CD14-positive monocyte (primary cell): ENCODE data around the gene CUX1. TPM values are rescaled to one million over a fixed set of nuclear protein-coding genes. Genes with fewer than 3 reads are reported as not detected.

Source experiments
- DNase-seq, 3 donors: peaks; one replicate each; pipeline ENCODE4 v3.0.0-alpha.2; 2011 to 2022
- H2AFZ ChIP-seq: 2 replicates; pipeline ENCODE4 v1.6.0; 2012; ENCODE audit warnings: mild to moderate bottlenecking, low read depth, low read length, inconsistent platforms; ENCODE audit not compliant: insufficient read depth, poor library complexity, severe bottlenecking
- H3K27ac ChIP-seq, 2 donors: 1 replicate in 1 of 2; 2 replicates in 1 of 2; pipeline ENCODE4 v1.5.1; 2012 to 2013; ENCODE audit warnings: low read length in 2 of 2, control low read depth in 1 of 2, inconsistent platforms in 1 of 2, low read depth in 1 of 2, mild to moderate bottlenecking in 1 of 2
- H3K27me3 ChIP-seq, 2 donors: one replicate each; pipeline versions ENCODE4 v1.6.0 to v1.6.1; 2011 to 2013; ENCODE audit warnings: low read length in 2 of 2; ENCODE audit not compliant: control insufficient read depth in 2 of 2, insufficient read depth in 2 of 2
- H3K36me3 ChIP-seq, 2 donors: replicated peaks in 1 of 2; 1 replicate in 1 of 2; 2 replicates in 1 of 2; pipeline versions ENCODE4 v1.5.1 to v1.6.1; 2012 to 2013; ENCODE audit warnings: low read length in 2 of 2, control low read depth in 1 of 2, inconsistent platforms in 1 of 2, mild to moderate bottlenecking in 1 of 2; ENCODE audit not compliant: insufficient read depth in 2 of 2, control insufficient read depth in 1 of 2
- H3K4me1 ChIP-seq, 2 donors: 1 replicate in 1 of 2; 2 replicates in 1 of 2; pipeline versions ENCODE4 v1.5.1 to v1.6.1; 2012 to 2013; ENCODE audit warnings: low read length in 2 of 2, control low read depth in 1 of 2, inconsistent platforms in 1 of 2, mild to moderate bottlenecking in 1 of 2, moderate library complexity in 1 of 2; ENCODE audit not compliant: insufficient read depth in 2 of 2, control insufficient read depth in 1 of 2
- H3K4me2 ChIP-seq: replicated peaks from 2 replicates; pipeline ENCODE3; 2012; ENCODE audit warnings: low read length, moderate library complexity, mild to moderate bottlenecking; ENCODE audit not compliant: poor library complexity, severe bottlenecking; ENCODE audit errors: extremely low read depth
- H3K4me3 ChIP-seq, 3 experiments: fragments of 200-600 bp in 1 of 3; sonication (generic) in 1 of 3; replicated peaks in 1 of 3; 1 replicate in 2 of 3; 2 replicates in 1 of 3; pipeline ENCODE4 v1.5.1; 2011 to 2013; ENCODE audit warnings: low read length in 3 of 3, mild to moderate bottlenecking in 3 of 3, control low read depth in 2 of 3, low read depth in 2 of 3, inconsistent platforms in 1 of 3, moderate library complexity in 1 of 3
- H3K79me2 ChIP-seq: 2 replicates; pipeline ENCODE4 v1.6.0; 2012; ENCODE audit warnings: mild to moderate bottlenecking, control low read depth, inconsistent platforms, low read length, moderate library complexity; ENCODE audit not compliant: insufficient read depth
- H3K9ac ChIP-seq: 2 replicates; pipeline ENCODE4 v1.6.0; 2017; ENCODE audit warnings: low read length, mild to moderate bottlenecking; ENCODE audit not compliant: insufficient read depth, poor library complexity, severe bottlenecking
- H3K9me3 ChIP-seq, 2 donors: replicated peaks in 1 of 2; 1 replicate in 1 of 2; 2 replicates in 1 of 2; pipeline versions ENCODE4 v1.5.1 to v1.6.1; 2012 to 2013; ENCODE audit warnings: low read length in 2 of 2, control low read depth in 1 of 2; ENCODE audit not compliant: control insufficient read depth in 1 of 2, insufficient read depth in 1 of 2
- H4K20me1 ChIP-seq: 2 replicates; pipeline ENCODE4 v1.6.0; 2012; ENCODE audit warnings: mild to moderate bottlenecking, low read length, control low read depth, moderate library complexity; ENCODE audit not compliant: insufficient read depth
- H3K27ac Mint-ChIP-seq, 7 donors: one replicate each; pipeline ENCODE4 v1.8.0; 2020; ENCODE audit warnings: mild to moderate bottlenecking in 7 of 7, mixed read lengths in 7 of 7, moderate library complexity in 6 of 7, inconsistent platforms in 2 of 7
- H3K27me3 Mint-ChIP-seq, 3 donors: one replicate each; pipeline ENCODE4 v1.8.0; 2021 to 2022; ENCODE audit warnings: low read depth in 3 of 3, mild to moderate bottlenecking in 3 of 3, mixed read lengths in 3 of 3, moderate library complexity in 3 of 3, inconsistent platforms in 1 of 3
- H3K36me3 Mint-ChIP-seq, 2 donors: one replicate each; pipeline ENCODE4 v1.8.0; 2020; ENCODE audit warnings: mixed read lengths in 2 of 2, inconsistent platforms in 1 of 2, mild to moderate bottlenecking in 1 of 2
- H3K4me1 Mint-ChIP-seq: one replicate; pipeline ENCODE4 v1.8.0; 2020; ENCODE audit warnings: mild to moderate bottlenecking, mixed read lengths
- H3K4me3 Mint-ChIP-seq, 2 donors: one replicate each; pipeline ENCODE4 v1.8.0; 2020; ENCODE audit warnings: mild to moderate bottlenecking in 2 of 2, mixed read lengths in 2 of 2, moderate library complexity in 1 of 2
- H3K9me3 Mint-ChIP-seq, 7 donors: one replicate each; pipeline ENCODE4 v1.8.0; 2020 to 2022; ENCODE audit warnings: mixed read lengths in 7 of 7, mild to moderate bottlenecking in 6 of 7, moderate library complexity in 6 of 7, inconsistent platforms in 2 of 7
- WGBS: methylation state at CpG from one replicate; pipeline ENCODE4 v1.1.5; 2013; ENCODE audit warnings: missing lambda C conversion rate; ENCODE audit not compliant: insufficient coverage; 5-methylcytosine and 5-hydroxymethylcytosine counted together
- intact Hi-C, 2 donors: fragments of 100-400 bp; cut with micrococcal nuclease; formaldehyde crosslinking; loops; one replicate each; pipeline versions ENCODE4 v1.15.0 to v1.15.1; 2023
- polyA plus RNA-seq, 3 donors: library from polyadenylated mRNA; depleted of rRNA in 1 of 3; unstranded in 2 of 3; stranded (reverse) in 1 of 3; fragments of 300-500 nt in 2 of 3; fragments of >200 nt in 1 of 3; fragmentation: Illumina TruSeq in 2 of 3; gene quantifications; 1 replicate in 2 of 3; 2 replicates in 1 of 3; pipeline ENCODE4 v1.2.3, GENCODE V29; 2012 to 2021
- TF ChIP-seq, protein P1 (sequence below): fragments of 200-600 bp; IDR thresholded peaks from one replicate; pipeline ENCODE4 v1.8.0; 2022; ENCODE audit warnings: antibody characterized with exemption, mild to moderate bottlenecking

CUX1 gene
- polyA plus RNA-seq, 3 donors = 17.6 to 38.0 (median 28.0) TPM

DNA sequence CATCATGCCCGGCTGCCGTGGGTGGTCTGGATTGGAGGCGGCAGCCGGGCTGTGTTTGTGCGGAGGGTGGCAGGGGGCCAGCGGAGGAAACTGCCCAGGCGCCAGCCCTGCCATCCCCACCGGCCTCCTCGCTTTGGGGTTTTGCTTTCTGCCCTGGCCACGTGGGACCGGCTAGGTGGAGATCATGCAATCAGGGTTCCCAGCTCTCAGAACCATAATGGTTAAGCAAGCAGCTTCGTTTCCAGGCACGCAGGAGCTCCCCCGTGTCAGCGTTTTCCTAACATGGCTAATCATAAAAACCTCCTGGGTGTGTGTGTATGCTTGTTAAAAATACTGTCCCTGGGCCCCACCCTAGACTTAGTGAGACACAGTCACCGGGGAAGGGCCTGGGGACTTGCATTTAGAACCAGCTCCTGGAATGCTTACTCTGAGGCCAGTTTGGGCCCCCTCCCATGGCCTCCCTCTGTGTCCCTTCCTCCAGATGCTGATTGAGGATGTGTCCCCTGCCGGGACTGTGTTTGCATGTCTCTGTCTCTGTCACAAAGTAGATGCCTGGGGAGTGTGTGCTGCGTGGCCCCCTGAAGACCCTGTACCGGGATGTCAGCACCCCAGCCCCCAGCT lies 119.3 kb downstream of the CUX1 start:
- WGBS = 94% methylated on average over 12 of the region's 19 CpGs
- H3K27me3 Mint-ChIP-seq = peaks cover 0 to 4% (median 0%) of the 10 kb centered on the region in 3 donors
- TF ChIP-seq, protein P1, sequence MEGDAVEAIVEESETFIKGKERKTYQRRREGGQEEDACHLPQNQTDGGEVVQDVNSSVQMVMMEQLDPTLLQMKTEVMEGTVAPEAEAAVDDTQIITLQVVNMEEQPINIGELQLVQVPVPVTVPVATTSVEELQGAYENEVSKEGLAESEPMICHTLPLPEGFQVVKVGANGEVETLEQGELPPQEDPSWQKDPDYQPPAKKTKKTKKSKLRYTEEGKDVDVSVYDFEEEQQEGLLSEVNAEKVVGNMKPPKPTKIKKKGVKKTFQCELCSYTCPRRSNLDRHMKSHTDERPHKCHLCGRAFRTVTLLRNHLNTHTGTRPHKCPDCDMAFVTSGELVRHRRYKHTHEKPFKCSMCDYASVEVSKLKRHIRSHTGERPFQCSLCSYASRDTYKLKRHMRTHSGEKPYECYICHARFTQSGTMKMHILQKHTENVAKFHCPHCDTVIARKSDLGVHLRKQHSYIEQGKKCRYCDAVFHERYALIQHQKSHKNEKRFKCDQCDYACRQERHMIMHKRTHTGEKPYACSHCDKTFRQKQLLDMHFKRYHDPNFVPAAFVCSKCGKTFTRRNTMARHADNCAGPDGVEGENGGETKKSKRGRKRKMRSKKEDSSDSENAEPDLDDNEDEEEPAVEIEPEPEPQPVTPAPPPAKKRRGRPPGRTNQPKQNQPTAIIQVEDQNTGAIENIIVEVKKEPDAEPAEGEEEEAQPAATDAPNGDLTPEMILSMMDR = no peak
- H3K4me3 Mint-ChIP-seq = no peak overlapping the region
- no peaks in the 10 kb centered on the region for H3K27me3 ChIP-seq
- no peak overlapping the region for H3K4me3 ChIP-seq
- H3K4me1 Mint-ChIP-seq = peaks cover 9% of the 10 kb centered on the region
- H2AFZ ChIP-seq = no peak overlapping the region
- peaks cover 20 to 43% of the 10 kb centered on the region in 2 donors for H3K36me3 Mint-ChIP-seq
- intact Hi-C loops = no loop called here
- H3K36me3 ChIP-seq = peaks cover 4 to 19% of the 10 kb centered on the region in 2 donors
- no peak overlapping the region for H3K4me2 ChIP-seq
- H3K9me3 ChIP-seq = no peaks in the 10 kb centered on the region
- no peaks in the 10 kb centered on the region for H3K9me3 Mint-ChIP-seq
- H3K9ac ChIP-seq = no peak overlapping the region
- peak overlapping the region in 6 of 7 donors; percentile 0 to 81 (median 34) for H3K27ac Mint-ChIP-seq
- DNase-seq = no peak
- peaks cover 93% of the 10 kb centered on the region for H3K79me2 ChIP-seq
- peak overlapping the region in 1 of 2 donors; percentile 14 for H3K27ac ChIP-seq
- H4K20me1 ChIP-seq = peaks cover 96% of the 10 kb centered on the region
- no peaks in the 10 kb centered on the region for H3K4me1 ChIP-seq

DNA sequence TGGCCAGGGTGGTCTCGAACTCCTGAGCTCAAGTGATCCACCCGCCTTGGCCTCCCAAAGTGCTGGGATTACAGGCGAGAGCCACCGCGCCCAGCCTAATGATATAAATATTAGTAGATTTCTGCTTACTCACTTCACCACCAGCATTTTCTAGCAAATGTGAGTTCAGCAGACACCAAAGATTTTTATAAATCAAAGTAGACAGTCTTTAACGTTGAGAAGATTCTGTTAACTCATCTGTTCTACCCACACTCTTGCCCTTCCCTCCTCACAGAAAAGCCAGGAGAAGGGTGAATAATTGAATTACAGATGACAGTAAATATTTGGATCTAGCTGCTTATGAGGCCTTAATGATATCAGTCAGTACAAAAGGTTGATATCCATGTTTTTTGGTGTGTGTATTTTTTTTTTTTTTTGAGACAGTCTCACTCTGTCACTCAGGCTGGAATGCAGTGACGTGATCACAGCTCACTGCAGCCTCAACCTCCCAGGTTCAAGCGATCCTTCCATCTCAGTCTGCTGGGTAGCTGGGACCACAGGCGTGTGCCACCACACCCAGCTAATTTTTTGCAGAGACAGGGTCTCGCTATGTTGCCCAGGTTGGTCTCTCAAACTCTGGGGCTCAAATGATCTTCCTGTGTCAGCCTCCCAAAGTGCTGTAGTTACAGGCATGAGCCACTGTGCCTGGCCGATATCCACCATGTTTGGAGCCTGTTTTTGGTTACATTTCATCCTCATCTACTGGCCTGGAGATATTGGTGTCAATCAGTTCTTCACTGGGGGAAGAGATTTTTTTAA lies 120.5 kb downstream of the CUX1 start:
- H3K36me3 ChIP-seq = peaks cover 4 to 12% of the 10 kb centered on the region in 2 donors
- WGBS = 97% methylated on average over 3 of the region's 11 CpGs
- no peaks in the 10 kb centered on the region for H3K9me3 ChIP-seq
- H4K20me1 ChIP-seq = peaks cover 96% of the 10 kb centered on the region
- H3K27me3 ChIP-seq = no peaks in the 10 kb centered on the region
- no peak overlapping the region for H3K27ac ChIP-seq
- intact Hi-C loops = no loop called here
- H2AFZ ChIP-seq = no peak overlapping the region
- H3K79me2 ChIP-seq = peaks cover 93% of the 10 kb centered on the region
- peaks cover 12% of the 10 kb centered on the region for H3K4me1 Mint-ChIP-seq
- H3K36me3 Mint-ChIP-seq = peaks cover 16 to 35% of the 10 kb centered on the region in 2 donors
- H3K27me3 Mint-ChIP-seq = peaks cover 0 to 4% (median 0%) of the 10 kb centered on the region in 3 donors
- no peak for DNase-seq
- H3K4me1 ChIP-seq = no peaks in the 10 kb centered on the region
- H3K9me3 Mint-ChIP-seq = no peaks in the 10 kb centered on the region
- H3K4me2 ChIP-seq = no peak overlapping the region
- peak overlapping the region in 2 of 7 donors; percentile 35 to 70 for H3K27ac Mint-ChIP-seq
- no peak overlapping the region for H3K4me3 Mint-ChIP-seq
- no peak overlapping the region for H3K9ac ChIP-seq
- TF ChIP-seq, protein P1 = no peak
- no peak overlapping the region for H3K4me3 ChIP-seq
